IMR-90 (cell line): ENCODE measurements around the gene PTPN3. TPM values are rescaled to one million over a fixed set of nuclear protein-coding genes. Genes with fewer than 3 reads are reported as not detected.

Experiments used
- ATAC-seq: fragments of 200-7000 bp; cut with Tn5 transposase; 2 replicates; pipeline ENCODE4 v1.9.1; 2020; ENCODE audit warnings: low read depth, mild to moderate bottlenecking, moderate library complexity
- BruUV-seq: library from RNA; stranded (reverse); fragments of 400-500 nt; replicated peaks from 2 replicates; lab custom pipeline; 2021; lab: Mats Ljungman, UMichigan
- CTCF ChIA-PET: fragments of 300-600 bp; formaldehyde crosslinking; extraction: SDS; loops from one replicate; lab custom pipeline; 2021; ENCODE audit warnings: antibody characterized with exemption; lab: Yijun Ruan, JAX
- POLR2A ChIA-PET: fragments of 300-600 bp; sonication (Branson Sonifier 250); formaldehyde crosslinking; loops from one replicate; lab custom pipeline; 2022; ENCODE audit warnings: antibody characterized with exemption; ENCODE audit not compliant: unreplicated experiment; lab: Charles Lee
- DNase-seq: peaks from one replicate; pipeline ENCODE4 v3.0.0; 2013
- H2AFZ ChIP-seq: replicated peaks from 2 replicates; pipeline ENCODE3; 2013; ENCODE audit warnings: low read length, mild to moderate bottlenecking; ENCODE audit not compliant: poor library complexity
- H2AK5ac ChIP-seq: 2 replicates; pipeline ENCODE4 v1.6.1; 2013; ENCODE audit warnings: low read depth, low read length, inconsistent platforms
- H2AK9ac ChIP-seq: replicated peaks from 2 replicates; pipeline ENCODE3; 2013; ENCODE audit warnings: mild to moderate bottlenecking, low read depth, low read length, moderate library complexity; ENCODE audit not compliant: poor library complexity
- H2BK120ac ChIP-seq: 2 replicates; pipeline ENCODE4 v1.6.1; 2013; ENCODE audit warnings: low read depth, low read length, inconsistent platforms
- H2BK15ac ChIP-seq: 3 replicates; pipeline ENCODE4 v1.6.1; 2013; ENCODE audit warnings: low read depth, low read length, inconsistent platforms
- H2BK20ac ChIP-seq: 2 replicates; pipeline ENCODE4 v1.6.1; 2013; ENCODE audit warnings: low read depth, mild to moderate bottlenecking, inconsistent platforms, low read length, moderate library complexity
- H2BK5ac ChIP-seq: 2 replicates; pipeline ENCODE4 v1.6.1; 2013; ENCODE audit warnings: mild to moderate bottlenecking, low read depth, low read length, inconsistent platforms; ENCODE audit not compliant: poor library complexity, severe bottlenecking
- H3K14ac ChIP-seq: replicated peaks from 2 replicates; pipeline ENCODE4 v1.6.1; 2013; ENCODE audit warnings: low read depth, low read length, inconsistent platforms
- H3K18ac ChIP-seq: 2 replicates; pipeline ENCODE4 v1.6.1; 2013; ENCODE audit warnings: low read depth, low read length, control low read depth
- H3K23ac ChIP-seq: 2 replicates; pipeline ENCODE4 v1.6.1; 2013; ENCODE audit warnings: low read depth, low read length, inconsistent platforms
- H3K27ac ChIP-seq: 2 replicates; pipeline ENCODE4 v1.5.1; 2013; ENCODE audit warnings: mild to moderate bottlenecking, control low read depth, low read length; ENCODE audit not compliant: insufficient read depth
- H3K27me3 ChIP-seq: 2 replicates; pipeline ENCODE4 v1.6.1; 2013; ENCODE audit warnings: low read length; ENCODE audit not compliant: control insufficient read depth, insufficient read depth
- H3K36me3 ChIP-seq: 2 replicates; pipeline ENCODE4 v1.6.1; 2013; ENCODE audit warnings: low read length, mixed read lengths; ENCODE audit not compliant: control insufficient read depth, insufficient read depth
- H3K4ac ChIP-seq: 2 replicates; pipeline ENCODE4 v1.6.1; 2013; ENCODE audit warnings: low read depth, low read length, inconsistent platforms
- H3K4me1 ChIP-seq: 2 replicates; pipeline ENCODE4 v1.6.1; 2013; ENCODE audit warnings: low read length, mixed read lengths; ENCODE audit not compliant: control insufficient read depth, insufficient read depth
- H3K4me2 ChIP-seq: 2 replicates; pipeline ENCODE4 v1.6.1; 2013; ENCODE audit warnings: low read depth, mild to moderate bottlenecking, control low read depth, low read length, moderate library complexity
- H3K4me3 ChIP-seq: 2 replicates; pipeline ENCODE4 v1.5.1; 2013; ENCODE audit warnings: low read depth, mild to moderate bottlenecking, control low read depth, low read length, moderate library complexity; ENCODE audit not compliant: insufficient read depth
- H3K56ac ChIP-seq: 2 replicates; pipeline ENCODE4 v1.6.1; 2013; ENCODE audit warnings: low read length, inconsistent platforms; ENCODE audit not compliant: insufficient read depth; ENCODE audit errors: extremely low read depth
- H3K79me1 ChIP-seq, 2 experiments: 2 replicates each; pipeline ENCODE4 v1.6.1; 2013; ENCODE audit warnings: low read length in 2 of 2, inconsistent platforms in 1 of 2, low read depth in 1 of 2
- H3K9ac ChIP-seq: 2 replicates; pipeline ENCODE4 v1.6.1; 2013; ENCODE audit warnings: low read depth, low read length, control low read depth
- H3K9me1 ChIP-seq: 2 replicates; pipeline ENCODE4 v1.6.1; 2013; ENCODE audit warnings: low read length, inconsistent platforms; ENCODE audit not compliant: insufficient read depth
- H3K9me3 ChIP-seq: 2 replicates; pipeline ENCODE4 v1.6.1; 2013; ENCODE audit warnings: low read length; ENCODE audit not compliant: control insufficient read depth, insufficient read depth
- H4K20me1 ChIP-seq: 2 replicates; pipeline ENCODE4 v1.6.1; 2013; ENCODE audit warnings: low read length, inconsistent platforms; ENCODE audit not compliant: insufficient read depth
- H4K5ac ChIP-seq: 2 replicates; pipeline ENCODE4 v1.6.1; 2013; ENCODE audit warnings: mild to moderate bottlenecking, low read depth, low read length, control low read depth
- H4K8ac ChIP-seq, 2 experiments: 2 replicates each; pipeline ENCODE4 v1.6.1; 2013; ENCODE audit warnings: low read depth in 2 of 2, low read length in 2 of 2, control low read depth in 1 of 2, inconsistent platforms in 1 of 2
- H4K91ac ChIP-seq: 2 replicates; pipeline ENCODE4 v1.6.1; 2013; ENCODE audit warnings: low read depth, low read length, inconsistent platforms; ENCODE audit not compliant: insufficient read depth
- CEBPB ChIP-seq: IDR thresholded peaks from 2 replicates; pipeline ENCODE4 v1.6.1; 2012; ENCODE audit warnings: low read depth, low read length, improper control_type of control experiment
- CHD1 ChIP-seq: IDR thresholded peaks from 2 replicates; pipeline ENCODE4 v1.6.1; 2012; ENCODE audit warnings: low read depth, low read length, improper control_type of control experiment
- CTCF ChIP-seq: conservative IDR thresholded peaks from 2 replicates; pipeline ENCODE4 v1.5.1; 2012; ENCODE audit warnings: mild to moderate bottlenecking, low read depth, low read length, improper control_type of control experiment
- ELK1 ChIP-seq: fragments of 150-350 bp; IDR thresholded peaks from 2 replicates; pipeline ENCODE4 v1.6.1; 2016; ENCODE audit warnings: low read depth, mild to moderate bottlenecking, low read length, moderate library complexity, borderline replicate concordance
- MAFK ChIP-seq: IDR thresholded peaks from 2 replicates; pipeline ENCODE4 v1.6.1; 2012; ENCODE audit warnings: low read depth, low read length, improper control_type of control experiment
- MAZ ChIP-seq: IDR thresholded peaks from 2 replicates; pipeline ENCODE4 v1.6.1; 2012; ENCODE audit warnings: low read depth, mild to moderate bottlenecking, low read length, improper control_type of control experiment, moderate library complexity, borderline replicate concordance
- MXI1 ChIP-seq: IDR thresholded peaks from 2 replicates; pipeline ENCODE4 v1.6.1; 2012; ENCODE audit warnings: low read depth, mild to moderate bottlenecking, low read length, moderate library complexity, borderline replicate concordance
- RAD21 ChIP-seq: IDR thresholded peaks from 2 replicates; pipeline ENCODE4 v1.6.1; 2012; ENCODE audit warnings: low read length, improper control_type of control experiment
- RFX5 ChIP-seq: IDR thresholded peaks from 2 replicates; pipeline ENCODE4 v1.8.0; 2012; ENCODE audit warnings: low read depth, mild to moderate bottlenecking, low read length, moderate library complexity
- USF2 ChIP-seq: fragments of 150-350 bp; IDR thresholded peaks from 2 replicates; pipeline ENCODE4 v1.6.1; 2017; ENCODE audit warnings: mild to moderate bottlenecking, antibody characterized with exemption, low read length, low read depth
- WGBS, 2 experiments: methylation state at CpG; one replicate each; pipeline versions ENCODE4 v1.1.5 to v1.1.7; 2013; ENCODE audit warnings: missing lambda C conversion rate in 2 of 2; ENCODE audit not compliant: insufficient read length in 1 of 2; ENCODE audit errors: extremely low coverage in 2 of 2; 5-methylcytosine and 5-hydroxymethylcytosine counted together
- dilution Hi-C: fragments of 300-500 bp; cut with HindIII; formaldehyde crosslinking; loops from one replicate; pipeline ENCODE4 v1.14.3; 2018; ENCODE audit warnings: low sequenced_read_pairs; ENCODE audit not compliant: unreplicated experiment
- in situ Hi-C: fragments of 300-500 bp; cut with MboI; formaldehyde crosslinking; loops from 3 replicates; pipeline ENCODE4 v1.14.3; 2019; ENCODE audit warnings: low sequenced_read_pairs, inconsistent platforms, mixed read lengths
- intact Hi-C: fragments of 100-400 bp; cut with micrococcal nuclease; formaldehyde crosslinking; loops from 2 replicates; pipeline ENCODE4 v1.10.0; 2022
- polyA plus RNA-seq, 3 experiments: library from polyadenylated mRNA; depleted of rRNA; stranded (reverse); fragments of >200 nt; gene quantifications; 2 replicates each; pipeline ENCODE4 v1.2.3, GENCODE V29; 2012; ENCODE audit warnings: low replicate concordance in 1 of 3
- total RNA-seq: library from RNA; depleted of rRNA; stranded (reverse); fragments of >200 nt; gene quantifications from 2 replicates; pipeline ENCODE4 v1.2.3, GENCODE V29; 2012

The PTPN3 gene
- total and polyA plus RNA-seq, 2 of the 4 experiments (the other 2 are of a cell fraction): 0.72 to 0.89 TPM

GRCh38 chr9:109459423-109459822 is 38.7 kb downstream of the PTPN3 start:
- dilution Hi-C loops: no loop called here
- no TSS peak for BruUV-seq
- H4K20me1 ChIP-seq: no peaks in the 10 kb centered on the region
- no peak overlapping the region for H2BK120ac ChIP-seq
- no peak for TF ChIP-seq ELK1
- TF ChIP-seq CEBPB: no peak
- no peak for TF ChIP-seq MAFK
- no peak for TF ChIP-seq MAZ
- TF ChIP-seq RFX5: no peak
- TF ChIP-seq CHD1: no peak
- no peak for TF ChIP-seq USF2
- TF ChIP-seq RAD21: no peak
- no peak for TF ChIP-seq CTCF
- TF ChIP-seq MXI1: no peak
- no peak overlapping the region for H3K18ac ChIP-seq
- no peaks in the 10 kb centered on the region for H3K9me1 ChIP-seq
- no peaks in the 10 kb centered on the region for H3K9me3 ChIP-seq
- H3K79me1 ChIP-seq: no peaks in the 10 kb centered on the region
- no peak overlapping the region for H2BK15ac ChIP-seq
- no peaks in the 10 kb centered on the region; the same call in none of the 2 replicates for H3K27me3 ChIP-seq
- no peaks in the 10 kb centered on the region for H3K4me1 ChIP-seq
- no peak overlapping the region for H2AK9ac ChIP-seq
- no peak overlapping the region for H4K8ac ChIP-seq
- DNase-seq (no peak), ATAC-seq (no peak)
- no peak overlapping the region for H3K9ac ChIP-seq
- H3K4me2 ChIP-seq: no peak overlapping the region
- no peak overlapping the region for H4K5ac ChIP-seq
- no peaks in the 10 kb centered on the region for H3K36me3 ChIP-seq
- in situ Hi-C loops: no loop called here
- 79% methylated on average over 4 of the region's 4 CpGs; no CpG with 5 or more reads in 1 of the 2 experiments for WGBS, 2 experiments
- no peak overlapping the region for H3K4ac ChIP-seq
- intact Hi-C loops: no loop called here
- H3K14ac ChIP-seq: no peak overlapping the region
- no peak overlapping the region for H3K23ac ChIP-seq
- POLR2A ChIA-PET: no interaction called here
- CTCF ChIA-PET: interaction anchor here (0.9 kb wide), 1 partner anchor 10 kb away, joined by 3 read pairs; no protein-coding TSS in a partner anchor
- H2BK20ac ChIP-seq: no peak overlapping the region
- no peak overlapping the region for H3K27ac ChIP-seq
- no peak overlapping the region for H3K4me3 ChIP-seq
- no peak overlapping the region for H2AFZ ChIP-seq
- H3K56ac ChIP-seq: no peak overlapping the region
- H4K91ac ChIP-seq: no peak overlapping the region
- no peak overlapping the region for H2AK5ac ChIP-seq
- H2BK5ac ChIP-seq: no peak overlapping the region
